AG04450 (cell line): ENCODE results near the gene CRTC1. TPM values are rescaled to one million over a fixed set of nuclear protein-coding genes. Genes with fewer than 3 reads are reported as not detected.
"Not testable (repeated sequence)": the region's sequence is repeated elsewhere in the genome, so short reads cannot be mapped to it uniquely, and the experiment has no call there.

Experiments
- CTCF ChIA-PET: fragments of 300-600, 350-600 bp; formaldehyde crosslinking; extraction: SDS; loops from one replicate; lab custom pipeline; 2022; ENCODE audit warnings: antibody characterized with exemption, inconsistent platforms; lab: Charles Lee
- POLR2A ChIA-PET: fragments of 350-600 bp; formaldehyde crosslinking; extraction: SDS; loops from one replicate; lab custom pipeline; 2021; ENCODE audit warnings: antibody characterized with exemption, inconsistent platforms; lab: Yijun Ruan, JAX
- DNase-seq: peaks from one replicate; pipeline ENCODE4 v3.0.0-alpha.2; 2011; ENCODE audit warnings: low read depth, low spot score
- H3K27ac ChIP-seq: one replicate; pipeline ENCODE4 v1.5.1; 2012; ENCODE audit warnings: low read depth, low read length, control low read depth
- H3K27me3 ChIP-seq: one replicate; pipeline ENCODE4 v1.6.0; 2012; ENCODE audit warnings: low read length; ENCODE audit not compliant: control insufficient read depth, insufficient read depth
- H3K4me3 ChIP-seq: 2 replicates; pipeline ENCODE4 v1.5.1; 2011; ENCODE audit warnings: mild to moderate bottlenecking, low read depth, low read length, control low read depth
- H3K9me3 ChIP-seq: 2 replicates; pipeline ENCODE4 v1.5.1; 2012; ENCODE audit warnings: low read length; ENCODE audit not compliant: control insufficient read depth, insufficient read depth
- CTCF ChIP-seq: IDR thresholded peaks from 2 replicates; pipeline ENCODE4 v1.5.1; 2011; ENCODE audit warnings: low read depth, low read length, control low read depth, inconsistent platforms
- polyA plus RNA-seq: library from polyadenylated mRNA; depleted of rRNA; stranded (reverse); fragments of >200 nt; gene quantifications from 2 replicates; pipeline ENCODE4 v1.2.3, GENCODE V29; 2011

The CRTC1 gene
- polyA plus RNA-seq, 1 experiment: 1.0 TPM

- ChIA-PET POLR2A (no interaction called here), CTCF (interaction anchor here (0.6 to 2.1 kb wide), 4 partner anchors 80 to 225 kb away, joined by 3 to 6 read pairs (median 4); no protein-coding TSS in a partner anchor)
- TF ChIP-seq CTCF: peak; percentile 43
- no peaks in the 10 kb centered on the region for H3K27me3 ChIP-seq
- H3K4me3 ChIP-seq: no peak overlapping the region
- no peak overlapping the region for H3K27ac ChIP-seq
- peaks cover 5% of the 10 kb centered on the region; the same call in 1 of the 2 replicates for H3K9me3 ChIP-seq
- DNase-seq: no peak
Observed at GRCh38 chr19:18675779-18676178, 7.7 kb upstream of the CRTC1 start.

GRCh38 chr19:18676692-18677091 is 6.8 kb upstream of the CRTC1 start:
- CTCF ChIA-PET: interaction anchor here (0.6 to 2.1 kb wide), 4 partner anchors 68 to 226 kb away, joined by 3 to 6 read pairs (median 4); no protein-coding TSS in a partner anchor
- POLR2A ChIA-PET: interaction anchor here (1.2 kb wide), 1 partner anchor 57 kb away, joined by 5 read pairs; no protein-coding TSS in a partner anchor
- DNase-seq: no peak
- Histone ChIP-seq H3K9me3 (peaks cover 5% of the 10 kb centered on the region; the same call in 1 of the 2 replicates), H3K4me3 (no peak overlapping the region), H3K27ac (no peak overlapping the region), H3K27me3 (no peaks in the 10 kb centered on the region)
- TF ChIP-seq CTCF: no peak

- no peaks in the 10 kb centered on the region for H3K27me3 ChIP-seq
- POLR2A ChIA-PET: interaction anchor here (1.2 kb wide), 1 partner anchor 56 kb away, joined by 5 read pairs; no protein-coding TSS in a partner anchor
- TF ChIP-seq CTCF: no peak
- peaks cover 5% of the 10 kb centered on the region; the same call in 1 of the 2 replicates for H3K9me3 ChIP-seq
- H3K4me3 ChIP-seq: no peak overlapping the region
- CTCF ChIA-PET: interaction anchor here (0.6 to 2.1 kb wide), 3 partner anchors 68 to 83 kb away, joined by 3 to 5 read pairs (median 3); no protein-coding TSS in a partner anchor
- no peak for DNase-seq
- no peak overlapping the region for H3K27ac ChIP-seq
Observed at GRCh38 chr19:18677156-18677555, 6.3 kb upstream of the CRTC1 start.

GRCh38 chr19:18680148-18680547 is 3.3 kb upstream of the CRTC1 start:
- H3K4me3 ChIP-seq, POLR2A ChIA-PET, DNase-seq, H3K9me3 ChIP-seq, H3K27ac ChIP-seq, CTCF ChIA-PET, H3K27me3 ChIP-seq: not testable (repeated sequence)

- no peaks in the 10 kb centered on the region for H3K27me3 ChIP-seq
- ChIA-PET POLR2A (interaction anchor here (0.6 kb wide), 2 partner anchors 83 to 392 kb away, joined by 3 to 4 read pairs; no protein-coding TSS in a partner anchor), CTCF (interaction anchor here (1.5 kb wide), 1 partner anchor 164 kb away, joined by 3 read pairs; no protein-coding TSS in a partner anchor)
- TF ChIP-seq CTCF: no peak
- H3K27ac ChIP-seq: no peak overlapping the region
- no peak for DNase-seq
- H3K9me3 ChIP-seq: no peaks in the 10 kb centered on the region
- H3K4me3 ChIP-seq: peak overlapping the region; percentile 59
Observed at GRCh38 chr19:18682807-18683108, 722 bp upstream of the CRTC1 start.
